Measurements from ENCODE around the gene THSD4.

Gene THSD4

GRCh38 chr15:71472566-71472965, 357.3 kb downstream of the THSD4 start:
- DNase-seq, result no peak

DNA sequence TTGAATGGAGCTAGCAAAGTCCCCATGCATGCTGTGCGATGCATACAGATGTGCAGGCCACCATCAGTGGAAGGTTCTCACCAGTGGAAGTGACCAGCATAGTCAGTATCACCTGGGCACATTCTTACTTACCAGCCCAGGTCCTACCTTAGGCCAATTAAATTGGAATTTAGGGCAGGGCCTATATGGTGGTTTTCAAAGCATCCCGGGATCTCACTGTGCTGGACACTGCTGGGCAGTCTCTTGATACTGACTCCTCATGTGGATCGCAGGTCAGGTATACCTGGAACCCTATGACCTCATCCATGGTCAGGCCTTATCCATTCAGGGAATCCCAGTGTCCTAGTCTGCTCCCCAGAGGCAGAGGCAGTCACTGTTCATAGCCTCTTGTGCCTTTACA, 358.5 kb downstream of the THSD4 start:
- no peak for DNase-seq

GRCh38 chr15:71476823-71477222, 361.6 kb downstream of the THSD4 start:
- no peak for DNase-seq

GRCh38 chr15:71480556-71480955, 365.3 kb downstream of the THSD4 start:
- DNase-seq, result no peak

GRCh38 chr15:71484080-71484479, 368.8 kb downstream of the THSD4 start:
- no peak for DNase-seq

DNA sequence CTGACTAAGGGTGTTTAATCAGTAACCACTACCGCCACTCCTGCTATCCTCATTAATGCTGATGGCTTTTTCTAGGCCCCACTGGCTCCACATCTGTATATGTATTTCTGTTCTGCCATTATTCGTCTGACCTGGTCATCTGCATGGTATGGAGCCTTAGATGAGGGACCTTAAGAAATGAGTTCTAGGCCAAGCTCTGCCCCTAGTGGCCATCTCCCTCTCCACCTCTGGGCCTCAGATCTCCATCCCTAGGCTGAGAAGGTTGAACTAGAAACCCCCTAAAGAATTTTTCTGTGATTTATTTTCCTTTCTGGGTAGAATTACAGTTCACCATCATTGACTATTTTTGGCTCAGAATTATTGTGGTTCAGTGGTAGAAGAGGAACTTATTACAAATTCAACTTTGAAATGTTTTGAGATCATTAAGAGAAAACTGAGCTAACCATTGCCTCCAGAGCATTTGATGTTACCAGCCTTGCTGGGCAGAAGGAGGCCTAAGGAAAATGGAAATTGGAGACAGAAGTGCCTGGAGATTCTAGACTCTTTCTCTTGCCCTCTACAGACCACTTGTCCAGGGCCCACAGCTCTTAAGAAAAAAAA, 369.9 kb downstream of the THSD4 start:
- no peak for DNase-seq

- DNase-seq, result no peak
These were observed 374.3 kb downstream of the THSD4 start for GRCh38 chr15:71489570-71489969.

DNA sequence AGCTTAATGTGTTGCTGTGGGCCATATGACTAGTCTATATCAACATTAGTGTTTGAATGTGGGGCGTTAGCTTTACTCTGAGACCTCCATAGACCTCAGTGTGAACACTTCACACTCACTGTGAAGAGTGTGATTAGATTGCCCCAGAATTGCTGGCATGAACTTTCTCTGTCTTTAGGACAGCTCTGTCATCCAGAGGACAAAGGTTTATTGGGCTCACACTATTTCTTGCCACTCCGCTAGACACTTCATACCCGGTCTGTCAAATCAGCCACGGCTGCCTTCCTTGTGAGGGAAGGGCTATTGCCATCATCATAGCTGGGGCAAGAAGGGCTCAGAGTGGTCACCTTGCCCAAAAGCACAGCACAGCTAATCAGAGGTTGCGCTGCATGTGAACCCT, 378.3 kb downstream of the THSD4 start:
- DNase-seq, result no peak

- DNase-seq, result no peak
These were observed 379.5 kb downstream of the THSD4 start for GRCh38 chr15:71494563-71495397.

- DNase-seq, result no peak
These were observed 380.1 kb downstream of the THSD4 start for GRCh38 chr15:71495398-71495780.

DNA sequence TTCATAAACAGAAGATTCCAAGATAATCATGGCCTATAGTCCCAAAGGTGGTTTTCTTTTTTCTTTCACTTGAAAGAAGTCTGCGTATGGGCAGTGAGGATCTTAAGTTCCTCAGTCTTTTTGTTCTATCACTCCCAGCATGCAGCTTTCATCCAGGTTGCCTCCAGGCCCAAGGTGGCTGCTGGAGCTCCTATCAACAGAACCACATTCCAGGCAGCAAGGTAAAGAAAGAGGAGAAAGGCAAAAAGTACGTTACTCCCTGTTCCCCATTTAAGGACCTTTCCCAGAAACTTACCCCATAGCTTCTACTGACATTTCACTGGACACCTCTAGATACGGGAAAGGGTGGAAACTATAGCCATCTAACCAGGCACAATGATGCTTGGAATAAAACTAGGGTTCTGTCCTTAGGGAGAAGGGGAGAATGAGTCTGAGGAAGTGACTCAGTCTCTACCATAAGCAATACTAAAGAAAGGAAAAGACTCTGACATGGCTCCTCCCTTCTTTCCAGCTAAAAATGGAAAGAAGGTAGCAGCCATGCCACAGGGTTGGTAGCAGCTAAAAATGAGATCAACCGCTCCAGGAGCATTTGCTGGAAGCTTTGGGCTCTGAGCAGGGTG, 381.2 kb downstream of the THSD4 start:
- no peak for DNase-seq

DNA sequence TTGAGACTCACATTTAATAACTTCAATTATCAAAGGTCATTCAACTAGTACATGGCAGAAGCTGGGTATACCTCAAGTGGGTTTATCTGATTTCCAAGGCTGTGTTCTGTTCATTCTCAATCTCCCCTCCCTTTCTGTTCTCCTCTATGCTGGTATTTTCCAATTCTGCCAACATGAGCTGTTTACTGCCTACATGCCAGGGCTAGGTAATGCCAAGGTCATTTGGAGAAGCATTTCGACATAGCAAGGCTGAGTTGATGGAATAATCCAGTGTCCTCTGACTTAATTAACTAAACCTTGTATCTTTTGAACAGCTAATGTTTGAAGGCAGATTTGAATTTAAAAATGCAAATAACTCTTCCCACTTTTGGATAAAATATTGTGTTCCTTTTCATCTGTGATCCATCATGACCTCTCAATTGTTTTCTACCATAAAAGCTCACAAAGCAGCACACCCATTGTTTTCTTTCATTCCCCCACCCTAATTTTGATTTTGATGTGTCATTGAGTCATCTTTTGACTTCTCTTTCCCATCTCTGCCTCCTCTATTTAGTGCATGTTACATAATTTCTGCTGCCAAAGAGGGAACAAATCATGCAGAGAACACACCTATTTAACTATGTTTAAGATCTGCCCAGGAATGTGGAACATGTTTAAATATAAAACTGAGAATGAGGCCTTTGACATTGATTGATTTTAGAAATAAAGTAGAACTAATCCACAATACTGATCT, 386.2 kb downstream of the THSD4 start:
- DNase-seq, result no peak

GRCh38 chr15:71502077-71502432, 386.8 kb downstream of the THSD4 start:
- no peak for DNase-seq

- no peak for DNase-seq
These were observed 390.7 kb downstream of the THSD4 start for GRCh38 chr15:71505962-71506361.

DNA sequence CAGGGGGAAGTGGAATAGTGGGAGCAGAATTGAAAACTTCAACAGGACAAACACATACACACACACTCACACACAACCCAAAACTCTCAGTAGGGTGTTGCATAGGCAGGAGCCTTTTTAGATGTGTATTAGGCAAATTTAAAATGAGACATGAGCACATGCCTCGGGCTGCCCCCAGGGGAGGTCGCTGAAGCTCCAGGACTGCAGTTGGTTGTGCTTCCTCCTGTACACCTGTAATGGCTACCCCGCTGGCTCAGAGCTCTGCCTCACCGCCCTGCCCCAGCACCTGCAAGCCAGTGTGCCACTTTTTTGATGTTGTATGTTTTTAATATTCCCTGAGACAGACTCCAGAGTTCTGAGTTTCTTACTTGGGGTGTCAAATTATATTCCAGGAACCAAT, 391.7 kb downstream of the THSD4 start:
- DNase-seq, result no peak

DNA sequence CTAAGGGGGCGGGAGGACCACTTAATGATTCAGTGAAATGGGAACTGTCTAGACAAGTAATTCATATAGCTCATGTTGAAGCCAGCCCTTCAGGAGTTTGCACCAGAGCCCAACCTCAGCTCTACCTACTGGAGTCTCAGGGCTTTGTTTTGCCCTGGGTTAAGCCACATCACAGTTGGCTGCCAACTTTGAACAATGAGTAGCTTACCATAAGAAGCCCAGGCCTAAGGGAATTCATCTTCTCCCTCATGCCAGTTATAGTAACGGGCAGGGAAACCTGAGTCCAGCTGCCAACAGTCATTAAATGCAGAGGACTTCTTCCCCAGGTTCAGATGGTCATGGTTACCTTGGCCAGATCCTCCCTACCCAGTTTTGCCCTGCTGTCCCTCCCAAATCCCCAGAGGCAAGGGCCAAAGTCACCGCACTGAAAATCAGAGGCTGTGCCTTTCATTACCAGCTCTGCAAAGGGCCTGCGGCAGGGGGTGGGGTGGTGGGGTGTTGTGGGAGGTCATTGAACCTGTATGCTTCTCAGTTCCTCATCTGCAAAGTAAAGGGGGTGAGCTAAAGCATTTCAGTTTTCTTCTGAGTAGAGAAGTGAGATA, 392.9 kb downstream of the THSD4 start:
- DNase-seq, result no peak

- DNase-seq, result no peak
These were observed 393.9 kb downstream of the THSD4 start for GRCh38 chr15:71509139-71509538.

DNA sequence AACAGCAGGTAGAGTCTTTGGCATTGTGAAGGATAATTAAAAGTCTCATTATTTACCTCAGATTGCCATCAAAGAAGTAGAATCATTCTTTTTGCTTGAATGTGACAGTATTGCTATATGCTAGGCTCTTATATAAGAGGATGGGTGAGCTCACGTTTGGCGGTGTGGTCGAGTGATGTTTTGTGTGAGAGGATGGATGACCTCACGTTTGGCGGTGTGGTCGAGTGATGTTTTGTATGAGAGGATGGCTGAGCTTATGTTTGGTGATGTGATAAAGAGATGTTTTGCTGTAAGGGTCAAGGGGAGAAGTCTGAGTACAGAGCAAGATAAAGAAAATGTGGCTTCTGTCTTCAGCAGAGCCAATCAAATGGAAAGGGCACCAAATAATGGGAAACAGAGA, 395.5 kb downstream of the THSD4 start:
- DNase-seq, result no peak

DNA sequence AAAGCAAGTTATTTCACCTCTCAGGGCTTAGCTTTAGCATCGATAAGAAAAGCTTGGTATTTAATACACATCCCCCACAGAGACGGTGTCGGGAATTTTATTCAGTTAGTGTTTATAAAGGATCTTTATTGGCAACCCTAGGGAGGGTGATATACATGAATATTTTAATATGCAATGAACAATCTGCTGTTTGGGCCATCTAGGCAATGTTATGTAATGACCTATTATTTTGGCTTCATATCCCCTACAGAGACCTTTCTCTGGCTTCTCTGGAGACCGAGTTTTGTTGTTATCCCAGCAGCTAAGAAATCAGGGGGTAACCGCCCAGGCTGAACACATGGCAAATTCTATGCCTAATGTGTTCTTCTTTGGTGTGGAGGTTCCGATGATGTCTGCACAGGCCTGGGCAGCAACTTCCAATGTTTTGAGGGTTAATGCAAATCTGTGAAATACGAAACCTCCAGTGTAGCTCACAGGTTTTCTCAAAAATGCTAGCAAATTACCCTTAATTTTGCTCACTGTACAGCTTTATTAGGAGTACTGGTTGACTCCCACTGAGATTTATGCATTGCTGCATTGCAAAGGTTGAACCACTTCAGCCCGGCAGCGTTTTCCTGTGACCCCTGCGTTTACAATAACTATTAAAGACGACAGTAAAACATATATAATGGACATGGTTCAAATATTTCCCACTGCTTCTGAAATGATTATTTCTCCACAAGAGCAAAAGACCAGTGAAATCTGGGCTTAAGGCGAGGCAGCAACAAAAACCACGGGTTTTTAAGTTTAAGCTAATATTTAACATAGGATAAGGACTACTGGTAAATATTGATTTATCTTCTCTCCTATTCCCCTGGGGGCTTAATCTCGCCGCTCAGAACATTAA, 396.8 kb downstream of the THSD4 start:
- peak; percentile 43 for DNase-seq

DNA sequence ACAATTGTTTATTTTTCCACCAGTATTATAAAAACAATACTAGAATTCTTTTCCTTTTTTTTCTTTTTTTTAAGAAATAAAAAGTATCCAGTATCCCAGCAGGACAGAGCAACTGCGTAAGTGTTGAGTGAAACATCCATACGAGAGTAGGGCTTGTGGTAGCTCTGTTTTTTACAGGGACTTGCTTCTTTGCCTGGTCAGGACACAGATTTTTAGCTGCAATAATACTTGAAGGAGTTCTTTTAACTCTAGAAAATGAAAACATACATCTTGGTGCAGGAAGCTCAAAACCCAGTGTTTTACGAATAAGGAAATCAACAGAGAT, 397.4 kb downstream of the THSD4 start:
- DNase-seq, result no peak

GRCh38 chr15:71515375-71516186, 400.3 kb downstream of the THSD4 start:
- no peak for DNase-seq
